Neural crest cell (in vitro differentiated cells): Measurements from ENCODE around the gene USF1. TPM values are rescaled to one million over a fixed set of nuclear protein-coding genes. Genes with fewer than 3 reads are reported as not detected.
"Not testable (repeated sequence)": the region's sequence is repeated elsewhere in the genome, so short reads cannot be mapped to it uniquely, and the experiment has no call there.

Experiments used
- DNase-seq: peaks from one replicate; pipeline ENCODE4 v3.0.0; 2021; ENCODE audit warnings: low read depth, mixed read lengths, low spot score
- H3K27ac Mint-ChIP-seq: one replicate; pipeline ENCODE4 v1.8.0; 2021; ENCODE audit warnings: mild to moderate bottlenecking, mixed read lengths; ENCODE audit not compliant: unreplicated experiment
- H3K27me3 Mint-ChIP-seq: 2 replicates; pipeline ENCODE4 v1.8.0; 2021; ENCODE audit warnings: low read depth, mild to moderate bottlenecking, mixed read lengths
- H3K36me3 Mint-ChIP-seq: 2 replicates; pipeline ENCODE4 v1.8.0; 2021; ENCODE audit warnings: low read depth, mild to moderate bottlenecking, mixed read lengths
- H3K4me1 Mint-ChIP-seq: 2 replicates; pipeline ENCODE4 v1.8.0; 2021; ENCODE audit warnings: mixed read lengths
- H3K4me3 Mint-ChIP-seq: one replicate; pipeline ENCODE4 v1.8.0; 2021; ENCODE audit warnings: mild to moderate bottlenecking, mixed read lengths
- H3K9me3 Mint-ChIP-seq: 2 replicates; pipeline ENCODE4 v1.8.0; 2021; ENCODE audit warnings: mixed read lengths
- total RNA-seq: library from RNA; stranded (reverse); gene quantifications from 2 replicates; pipeline ENCODE4 v1.2.1, GENCODE V29; 2021
- TF ChIP-seq, protein P1 (sequence below): fragments of 200-600 bp; sonication (generic); conservative IDR thresholded peaks from 2 replicates; pipeline ENCODE4 v1.5.0; 2021; ENCODE audit warnings: antibody characterized with exemption, mild to moderate bottlenecking

USF1 gene
- total RNA-seq, 1 donor from 2014 or later: 87.7 TPM

DNA sequence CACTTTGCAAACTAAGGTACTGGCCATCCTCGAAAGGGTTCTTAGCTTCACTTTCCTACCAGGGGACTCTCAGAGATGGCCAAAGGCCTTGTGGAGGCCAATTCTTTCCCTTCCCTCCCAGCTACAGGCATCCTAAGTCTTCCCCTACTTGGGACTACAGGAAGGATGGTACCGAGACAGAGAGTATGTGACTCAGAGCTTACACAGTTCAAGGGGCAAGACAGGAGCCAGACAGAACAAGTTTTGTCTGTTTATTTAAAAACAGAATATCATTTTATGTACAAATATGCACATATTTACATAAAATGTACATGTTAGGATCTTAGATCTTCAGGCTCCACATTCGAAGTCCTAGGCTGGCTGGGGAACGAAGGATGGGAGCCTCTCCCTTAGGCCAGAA, 25.0 kb upstream of the USF1 start:
- no peaks in the 10 kb centered on the region for H3K36me3 Mint-ChIP-seq
- no peak overlapping the region for H3K27ac Mint-ChIP-seq
- H3K9me3 Mint-ChIP-seq: no peaks in the 10 kb centered on the region
- TF ChIP-seq, protein P1, sequence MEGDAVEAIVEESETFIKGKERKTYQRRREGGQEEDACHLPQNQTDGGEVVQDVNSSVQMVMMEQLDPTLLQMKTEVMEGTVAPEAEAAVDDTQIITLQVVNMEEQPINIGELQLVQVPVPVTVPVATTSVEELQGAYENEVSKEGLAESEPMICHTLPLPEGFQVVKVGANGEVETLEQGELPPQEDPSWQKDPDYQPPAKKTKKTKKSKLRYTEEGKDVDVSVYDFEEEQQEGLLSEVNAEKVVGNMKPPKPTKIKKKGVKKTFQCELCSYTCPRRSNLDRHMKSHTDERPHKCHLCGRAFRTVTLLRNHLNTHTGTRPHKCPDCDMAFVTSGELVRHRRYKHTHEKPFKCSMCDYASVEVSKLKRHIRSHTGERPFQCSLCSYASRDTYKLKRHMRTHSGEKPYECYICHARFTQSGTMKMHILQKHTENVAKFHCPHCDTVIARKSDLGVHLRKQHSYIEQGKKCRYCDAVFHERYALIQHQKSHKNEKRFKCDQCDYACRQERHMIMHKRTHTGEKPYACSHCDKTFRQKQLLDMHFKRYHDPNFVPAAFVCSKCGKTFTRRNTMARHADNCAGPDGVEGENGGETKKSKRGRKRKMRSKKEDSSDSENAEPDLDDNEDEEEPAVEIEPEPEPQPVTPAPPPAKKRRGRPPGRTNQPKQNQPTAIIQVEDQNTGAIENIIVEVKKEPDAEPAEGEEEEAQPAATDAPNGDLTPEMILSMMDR: no peak
- peaks cover 24% of the 10 kb centered on the region for H3K4me1 Mint-ChIP-seq
- peaks cover 7% of the 10 kb centered on the region for H3K27me3 Mint-ChIP-seq
- no peak overlapping the region for H3K4me3 Mint-ChIP-seq
- DNase-seq: no peak

DNA sequence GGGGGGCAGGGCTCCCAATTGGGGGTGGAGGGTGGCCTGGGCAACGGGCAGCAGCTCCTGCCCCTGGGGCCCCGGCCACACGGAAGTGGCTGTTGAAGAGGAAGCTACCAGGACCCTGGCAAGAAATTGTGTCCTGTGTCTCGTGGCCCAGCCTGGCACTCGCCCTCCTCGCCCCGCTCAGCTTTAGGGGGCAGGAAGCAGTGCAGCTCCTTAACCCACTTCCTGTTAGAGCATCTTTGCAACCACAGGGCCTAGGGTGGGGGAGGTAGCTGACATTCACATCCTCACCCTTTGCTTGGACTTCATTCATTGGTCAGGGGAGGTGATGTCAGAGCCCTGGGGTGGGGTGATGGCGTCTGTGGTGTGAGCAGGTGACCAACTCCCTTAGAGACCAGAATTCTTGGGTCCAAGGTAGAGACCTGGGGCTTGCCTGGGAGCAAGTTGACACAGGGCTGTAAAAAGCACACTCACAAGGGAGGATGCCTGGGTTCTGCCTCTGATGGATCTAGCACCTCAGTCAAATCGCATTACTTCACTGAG, 24.0 kb upstream of the USF1 start, which contains the start of gene ARHGAP30:
Gene ARHGAP30, minus strand, starts transcription at position 161 of the 540 bp plus-strand sequence. CDS start 267 bp downstream, outside the sequence.
- DNase-seq: no peak
- no peaks in the 10 kb centered on the region for H3K36me3 Mint-ChIP-seq
- H3K4me3 Mint-ChIP-seq: no peak within 1 kb of the TSS

DNA sequence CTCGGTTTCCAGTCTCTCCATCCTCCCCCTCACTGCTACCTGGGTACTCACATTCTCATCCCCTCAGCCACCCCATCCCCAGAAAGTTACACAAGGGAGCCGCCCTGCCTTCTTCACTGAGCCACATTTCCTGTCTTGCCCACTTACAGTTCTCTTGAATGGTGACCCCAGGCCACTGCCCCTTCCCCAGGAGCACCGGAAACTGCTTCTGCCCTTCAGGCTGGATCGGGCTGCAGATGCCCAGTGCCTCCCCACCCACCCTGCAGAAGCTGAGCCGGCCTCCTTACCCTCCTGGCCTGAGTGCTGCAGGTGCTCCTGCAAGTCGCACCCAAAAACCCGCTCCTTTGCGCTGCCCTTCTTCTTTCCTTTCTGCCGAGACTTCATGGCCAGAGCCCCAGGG, 23.5 kb upstream of the USF1 start:
- no peak overlapping the region for H3K4me3 Mint-ChIP-seq
- DNase-seq: no peak
- no peaks in the 10 kb centered on the region for H3K36me3 Mint-ChIP-seq
- peaks cover 12% of the 10 kb centered on the region for H3K27me3 Mint-ChIP-seq
- no peaks in the 10 kb centered on the region for H3K9me3 Mint-ChIP-seq
- no peak overlapping the region for H3K27ac Mint-ChIP-seq
- peaks cover 21% of the 10 kb centered on the region for H3K4me1 Mint-ChIP-seq
- TF ChIP-seq, protein P1: no peak

More for the DNA sequence above, 24.0 kb upstream of the USF1 start, which contains the start of gene ARHGAP30:
- Mint-ChIP-seq H3K9me3 (no peaks in the 10 kb centered on the region), H3K27me3 (peaks cover 7% of the 10 kb centered on the region), H3K4me1 (peaks cover 24% of the 10 kb centered on the region), H3K27ac (no peak within 1 kb of the TSS)
- TF ChIP-seq, protein P1: no peak

DNA sequence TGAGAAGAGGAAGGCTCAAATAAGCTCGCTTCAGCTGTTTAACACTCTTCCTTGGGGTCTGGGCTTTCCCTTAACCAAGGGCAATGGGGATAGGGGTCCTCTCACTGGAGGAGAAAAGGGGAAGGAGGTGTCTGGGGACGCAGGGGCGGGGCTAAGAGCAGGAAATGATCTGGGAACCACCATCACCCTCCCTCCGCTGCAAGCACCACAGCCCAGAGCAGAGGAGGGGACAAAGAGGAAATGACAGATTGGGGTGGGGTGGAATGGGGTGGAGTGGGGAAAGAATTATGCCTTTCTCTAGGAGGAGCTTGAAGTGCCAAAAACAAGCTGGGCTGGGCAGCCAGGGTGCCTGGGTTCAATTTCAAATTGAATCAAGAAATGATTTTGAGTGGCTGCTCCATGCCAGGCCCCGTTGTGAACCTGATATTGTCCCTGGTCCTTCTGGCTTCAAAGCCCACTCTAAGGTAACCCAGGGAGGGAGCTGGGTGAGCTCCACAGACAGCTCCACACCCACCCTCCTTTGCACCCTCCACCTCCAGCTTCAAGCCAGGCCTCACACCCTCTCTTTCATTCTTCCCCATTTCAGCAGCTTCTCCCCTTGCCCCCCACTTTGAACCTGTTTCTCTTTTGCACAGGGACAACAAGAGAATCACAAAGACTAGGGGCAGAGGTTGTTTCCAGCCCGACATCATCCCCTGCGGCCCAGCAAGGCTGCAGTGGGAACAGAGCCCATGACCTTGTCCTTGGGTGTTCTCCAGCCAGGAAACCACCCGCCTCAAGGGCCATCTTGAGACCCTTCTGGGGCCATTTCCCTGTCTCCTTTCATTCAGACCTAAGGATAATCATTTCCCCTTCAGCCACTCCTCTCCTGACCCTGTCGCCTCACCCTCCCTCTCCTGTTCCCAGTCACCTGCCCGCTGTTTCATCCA, 22.8 kb upstream of the USF1 start:
- no peak for DNase-seq
- H3K4me3 Mint-ChIP-seq: no peak overlapping the region
- H3K36me3 Mint-ChIP-seq: no peaks in the 10 kb centered on the region

DNA sequence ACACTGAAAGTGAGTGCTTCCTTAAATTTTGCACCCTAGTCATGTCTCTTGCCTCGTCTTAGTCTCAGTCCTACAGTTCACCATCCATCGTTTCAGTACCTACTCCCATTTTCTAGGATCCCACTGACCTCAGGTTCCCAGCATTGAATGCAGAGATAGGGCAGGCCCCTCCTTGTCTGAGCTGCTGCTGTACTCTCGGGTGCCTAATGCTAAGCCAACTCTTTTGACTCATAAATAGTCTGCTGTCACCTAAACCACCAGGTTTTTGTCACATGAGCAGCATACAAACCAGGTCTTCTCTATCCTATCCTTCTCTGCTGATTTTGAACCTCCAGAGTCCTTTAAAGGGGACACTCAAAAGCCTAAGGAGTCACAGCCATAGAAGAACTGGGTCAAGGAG, 20.9 kb upstream of the USF1 start:
- no peak overlapping the region for H3K4me3 Mint-ChIP-seq
- DNase-seq: no peak
- H3K27me3 Mint-ChIP-seq: peaks cover 31% of the 10 kb centered on the region
- no peaks in the 10 kb centered on the region for H3K4me1 Mint-ChIP-seq
- TF ChIP-seq, protein P1: no peak
- no peaks in the 10 kb centered on the region for H3K9me3 Mint-ChIP-seq
- H3K36me3 Mint-ChIP-seq: no peaks in the 10 kb centered on the region
- no peak overlapping the region for H3K27ac Mint-ChIP-seq

More for the DNA sequence above, 22.8 kb upstream of the USF1 start:
- TF ChIP-seq, protein P1: no peak
- Mint-ChIP-seq H3K27ac (peak overlapping the region; percentile 43), H3K4me1 (peaks cover 17% of the 10 kb centered on the region), H3K9me3 (no peaks in the 10 kb centered on the region), H3K27me3 (peaks cover 18% of the 10 kb centered on the region)

DNA sequence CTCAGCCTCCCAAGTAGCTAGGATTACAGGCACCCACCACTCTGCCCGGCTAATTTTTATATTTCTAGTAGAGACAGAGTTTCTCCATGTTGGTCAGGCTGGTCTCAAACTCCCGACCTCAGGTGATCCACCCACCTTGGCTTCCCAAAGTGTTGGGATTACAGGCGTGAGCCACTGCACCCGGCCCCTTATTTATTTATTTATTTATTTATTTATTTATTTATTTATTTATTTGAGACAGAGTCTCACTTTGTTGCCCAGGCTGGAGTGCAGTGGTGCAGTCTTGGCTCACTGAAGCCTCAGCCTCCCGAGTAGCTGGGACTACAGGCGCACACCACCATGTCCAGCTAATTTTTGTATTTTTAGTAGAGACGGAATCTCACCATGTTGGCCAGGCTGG, 19.9 kb upstream of the USF1 start:
- not testable (repeated sequence) for H3K4me1 Mint-ChIP-seq, H3K36me3 Mint-ChIP-seq, DNase-seq, H3K4me3 Mint-ChIP-seq, H3K27ac Mint-ChIP-seq, H3K9me3 Mint-ChIP-seq
- H3K27me3 Mint-ChIP-seq: peaks cover 31% of the 10 kb centered on the region

DNA sequence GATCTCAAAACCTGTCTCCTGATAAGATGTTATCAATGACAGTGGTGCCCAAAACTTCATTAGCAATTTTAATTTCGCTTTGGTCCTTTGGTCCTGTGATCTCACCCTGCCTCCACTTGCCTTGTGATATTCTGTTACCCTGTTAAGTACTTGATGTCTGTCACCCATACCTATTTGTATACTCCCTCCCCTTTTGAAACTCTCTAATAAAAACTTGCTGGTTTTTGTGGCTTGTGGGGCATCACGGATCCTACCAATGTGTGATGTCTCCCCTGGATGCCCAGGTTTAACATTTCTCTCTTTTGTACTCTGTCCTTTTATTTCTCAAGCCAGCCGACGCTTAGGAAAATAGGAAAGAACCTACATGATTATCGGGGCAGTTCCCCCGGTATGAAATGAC, 18.2 kb upstream of the USF1 start:
- H3K4me3 Mint-ChIP-seq, H3K27ac Mint-ChIP-seq: not testable (repeated sequence)

More for the DNA sequence above, 18.2 kb upstream of the USF1 start:
- H3K9me3 Mint-ChIP-seq, H3K4me1 Mint-ChIP-seq, DNase-seq, H3K36me3 Mint-ChIP-seq: not testable (repeated sequence)
- peaks cover 31% of the 10 kb centered on the region for H3K27me3 Mint-ChIP-seq
